GM12891 (cell line): ENCODE results near the gene HMBS.

Source experiments
- DNase-seq: peaks from one replicate; pipeline ENCODE4 v3.0.0; 2011; ENCODE audit warnings: low spot score; ENCODE audit not compliant: insufficient read length
- FAIRE-seq: peaks from 2 replicates; lab custom pipeline; 2011; peaks lifted over from hg19 to GRCh38; lab: Jason Lieb, UNC
- PAX5 ChIP-seq: IDR thresholded peaks from 2 replicates; pipeline ENCODE4 v1.6.1; 2011; ENCODE audit warnings: low read length, moderate library complexity, mild to moderate bottlenecking; ENCODE audit not compliant: insufficient read depth, severe bottlenecking
- POLR2A ChIP-seq: IDR thresholded peaks from 2 replicates; pipeline ENCODE4 v1.6.1; 2011; ENCODE audit warnings: low read depth, low read length, control low read depth
- POLR2AphosphoS5 ChIP-seq: IDR thresholded peaks from 2 replicates; pipeline ENCODE4 v1.6.1; 2011; ENCODE audit warnings: low read depth, low read length, control low read depth
- POU2F2 ChIP-seq: IDR thresholded peaks from 2 replicates; pipeline ENCODE4 v1.6.1; 2011; ENCODE audit warnings: low read depth, mild to moderate bottlenecking, control low read depth, low read length, moderate library complexity
- SPI1 ChIP-seq: IDR thresholded peaks from 2 replicates; pipeline ENCODE4 v1.6.1; 2011; ENCODE audit warnings: low read depth, low read length, control low read depth
- TAF1 ChIP-seq: IDR thresholded peaks from 2 replicates; pipeline ENCODE4 v1.6.1; 2011; ENCODE audit warnings: low read depth, low read length, control low read depth

Gene HMBS

DNA sequence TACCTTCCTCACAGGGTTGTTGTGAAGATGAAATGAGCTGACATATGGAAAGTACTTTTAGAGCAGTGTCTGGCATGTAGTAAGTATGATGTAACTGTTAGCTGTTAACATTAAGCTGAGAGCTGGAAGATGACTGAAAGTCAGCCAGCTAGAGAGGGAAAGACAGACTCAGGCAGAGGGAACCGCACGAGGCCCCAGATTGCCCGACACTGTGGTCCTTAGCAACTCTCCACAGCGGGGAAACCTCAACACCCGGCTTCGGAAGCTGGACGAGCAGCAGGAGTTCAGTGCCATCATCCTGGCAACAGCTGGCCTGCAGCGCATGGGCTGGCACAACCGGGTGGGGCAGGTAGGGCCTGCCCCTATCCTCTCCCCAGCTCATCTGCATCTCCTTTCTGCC is 6.5 kb downstream of the HMBS start:
- TF ChIP-seq POLR2A = no peak
- TF ChIP-seq TAF1 = no peak
- no peak for TF ChIP-seq PAX5
- TF ChIP-seq POLR2AphosphoS5 = no peak
- TF ChIP-seq SPI1 = no peak
- no peak for TF ChIP-seq POU2F2
- no peak for DNase-seq
- no peak for FAIRE-seq

DNA sequence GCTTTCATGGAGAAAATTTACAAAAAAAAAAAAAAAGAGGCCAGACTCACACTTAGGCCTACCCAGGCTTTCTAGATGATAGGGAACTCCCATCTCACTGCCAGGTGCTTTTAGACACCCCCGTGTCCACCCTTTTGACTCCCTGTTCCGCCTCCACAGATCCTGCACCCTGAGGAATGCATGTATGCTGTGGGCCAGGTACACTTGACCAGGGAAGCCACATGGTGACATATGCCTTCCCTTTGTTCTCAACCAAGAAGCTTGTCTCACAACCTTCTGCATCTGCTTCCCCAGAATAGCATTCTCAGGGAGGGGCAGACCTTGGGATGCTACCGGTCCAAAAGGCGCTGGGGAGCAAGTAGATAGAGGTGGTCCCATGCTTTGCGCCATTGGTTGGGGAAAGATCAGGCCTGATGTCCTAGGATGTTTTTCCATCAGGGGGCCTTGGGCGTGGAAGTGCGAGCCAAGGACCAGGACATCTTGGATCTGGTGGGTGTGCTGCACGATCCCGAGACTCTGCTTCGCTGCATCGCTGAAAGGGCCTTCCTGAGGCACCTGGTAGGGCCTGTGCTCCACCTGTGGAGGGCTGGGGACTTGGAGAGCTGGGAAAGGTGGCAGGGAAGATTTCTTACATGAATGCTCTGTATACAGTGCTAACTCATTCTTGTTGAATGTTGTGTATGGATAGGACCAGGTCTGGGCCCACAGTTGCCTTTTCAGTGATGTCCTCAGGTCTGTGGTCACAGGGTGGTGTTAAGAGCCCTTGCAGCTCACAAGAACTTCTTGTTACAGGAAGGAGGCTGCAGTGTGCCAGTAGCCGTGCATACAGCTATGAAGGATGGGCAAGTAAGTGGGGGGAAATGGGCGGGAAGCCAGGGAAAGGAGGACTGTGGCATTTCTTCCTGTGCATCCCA is 7.5 kb downstream of the HMBS start:
- FAIRE-seq (no peak), DNase-seq (no peak)
- TF ChIP-seq SPI1 = no peak
- 0 out of 2 replicates have a peak, but pooled peaks have one; percentile 37 for TF ChIP-seq POLR2A
- no peak for TF ChIP-seq TAF1
- no peak for TF ChIP-seq PAX5
- no peak for TF ChIP-seq POU2F2
- no peak; the same call in 1 of the 2 replicates for TF ChIP-seq POLR2AphosphoS5

DNA sequence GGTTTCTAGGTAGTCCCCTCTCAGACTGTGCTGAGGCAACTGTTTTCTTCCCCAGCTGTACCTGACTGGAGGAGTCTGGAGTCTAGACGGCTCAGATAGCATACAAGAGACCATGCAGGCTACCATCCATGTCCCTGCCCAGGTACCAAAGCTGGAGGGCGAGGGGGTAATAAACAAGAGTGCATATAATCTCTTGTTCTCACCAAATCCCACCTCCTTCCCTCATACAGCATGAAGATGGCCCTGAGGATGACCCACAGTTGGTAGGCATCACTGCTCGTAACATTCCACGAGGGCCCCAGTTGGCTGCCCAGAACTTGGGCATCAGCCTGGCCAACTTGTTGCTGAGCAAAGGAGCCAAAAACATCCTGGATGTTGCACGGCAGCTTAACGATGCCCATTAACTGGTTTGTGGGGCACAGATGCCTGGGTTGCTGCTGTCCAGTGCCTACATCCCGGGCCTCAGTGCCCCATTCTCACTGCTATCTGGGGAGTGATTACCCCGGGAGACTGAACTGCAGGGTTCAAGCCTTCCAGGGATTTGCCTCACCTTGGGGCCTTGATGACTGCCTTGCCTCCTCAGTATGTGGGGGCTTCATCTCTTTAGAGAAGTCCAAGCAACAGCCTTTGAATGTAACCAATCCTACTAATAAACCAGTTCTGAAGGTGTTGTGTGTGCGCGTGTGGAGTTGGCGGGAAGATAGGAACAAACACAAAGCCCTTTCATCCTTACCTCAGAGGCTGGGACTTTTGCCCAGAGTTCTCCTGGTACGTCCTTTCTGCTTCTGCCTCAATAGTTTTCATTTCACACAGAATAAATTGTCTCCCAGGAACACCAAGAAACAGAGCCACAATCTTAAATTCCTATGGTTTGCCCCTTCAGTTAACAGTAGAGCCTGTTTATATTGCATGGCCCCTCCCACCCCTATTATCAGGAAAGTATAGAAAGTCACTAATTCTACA is 8.5 kb downstream of the HMBS start:
- peak; percentile 56 for FAIRE-seq
- DNase-seq = no peak
- TF ChIP-seq POU2F2 (no peak), POLR2A (peak; percentile 19), POLR2AphosphoS5 (peak; percentile 51; the same call in 1 of the 2 replicates), PAX5 (no peak), TAF1 (no peak)

DNA sequence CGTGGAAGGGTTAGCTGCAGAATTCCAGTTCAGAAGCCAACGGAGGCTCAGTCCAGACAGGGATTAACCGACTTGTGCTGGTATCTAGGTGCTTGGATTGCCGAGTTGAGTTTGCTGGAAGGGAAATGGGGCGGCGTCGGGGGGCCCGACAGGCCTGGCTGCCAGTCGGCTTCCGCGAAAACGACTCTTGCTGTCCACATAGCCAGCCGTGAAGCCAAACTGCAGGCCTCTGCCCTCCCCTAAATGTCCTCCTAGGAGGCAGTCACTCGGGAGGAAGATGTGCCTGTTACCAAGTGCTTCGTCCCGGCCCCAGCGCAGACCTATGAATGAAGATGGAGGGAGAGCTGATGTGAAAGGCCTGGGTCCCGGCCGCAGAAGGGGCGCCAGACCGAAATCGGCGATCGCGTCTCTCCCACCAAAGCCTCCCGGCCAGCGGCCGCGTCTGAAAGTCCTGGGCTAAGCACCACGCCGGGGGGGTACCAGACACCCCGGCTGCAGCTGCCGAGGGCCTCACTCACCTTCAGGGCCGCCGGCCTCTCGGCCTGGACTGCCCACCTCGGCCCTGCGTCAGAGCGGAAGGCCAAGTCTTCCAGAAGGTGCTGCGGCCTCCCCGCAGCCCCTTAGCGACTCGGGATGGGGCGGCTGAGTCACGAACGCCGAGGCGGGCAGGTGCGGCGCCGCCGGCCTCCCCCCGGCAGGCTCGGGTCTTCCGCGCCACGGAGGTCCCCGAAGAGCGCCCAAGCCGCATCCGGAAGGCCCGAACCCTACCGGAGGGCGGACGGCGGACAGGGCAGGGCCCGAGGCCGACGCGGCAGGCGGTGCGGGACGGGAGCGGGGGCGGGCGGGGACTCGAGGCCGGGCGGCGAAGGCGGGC is 9.5 kb downstream of the HMBS start:
- FAIRE-seq = peak; percentile 48
- DNase-seq = no peak
- no peak; the same call in 1 of the 2 replicates for TF ChIP-seq POLR2AphosphoS5
- TF ChIP-seq SPI1 = no peak
- TF ChIP-seq PAX5 = no peak
- no peak for TF ChIP-seq POU2F2
- no peak for TF ChIP-seq POLR2A
- no peak for TF ChIP-seq TAF1

DNA sequence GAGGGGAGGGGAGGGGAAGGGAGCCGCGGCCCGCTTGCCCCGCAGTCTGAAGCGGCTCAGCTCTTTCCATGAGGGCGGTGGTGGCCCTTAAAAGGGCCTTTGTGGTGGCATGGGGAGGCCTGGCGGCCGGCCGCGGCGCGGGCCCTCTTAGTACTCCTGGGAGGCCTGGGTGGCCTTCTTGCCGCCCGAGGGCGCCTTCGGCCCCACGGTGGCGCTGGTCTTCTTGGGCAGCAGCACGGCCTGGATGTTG is 10.1 kb downstream of the HMBS start:
- FAIRE-seq (no peak), DNase-seq (peak; percentile 46)
- TF ChIP-seq TAF1 (no peak), POU2F2 (no peak), SPI1 (no peak), POLR2AphosphoS5 (no peak), PAX5 (no peak), POLR2A (no peak)

DNA sequence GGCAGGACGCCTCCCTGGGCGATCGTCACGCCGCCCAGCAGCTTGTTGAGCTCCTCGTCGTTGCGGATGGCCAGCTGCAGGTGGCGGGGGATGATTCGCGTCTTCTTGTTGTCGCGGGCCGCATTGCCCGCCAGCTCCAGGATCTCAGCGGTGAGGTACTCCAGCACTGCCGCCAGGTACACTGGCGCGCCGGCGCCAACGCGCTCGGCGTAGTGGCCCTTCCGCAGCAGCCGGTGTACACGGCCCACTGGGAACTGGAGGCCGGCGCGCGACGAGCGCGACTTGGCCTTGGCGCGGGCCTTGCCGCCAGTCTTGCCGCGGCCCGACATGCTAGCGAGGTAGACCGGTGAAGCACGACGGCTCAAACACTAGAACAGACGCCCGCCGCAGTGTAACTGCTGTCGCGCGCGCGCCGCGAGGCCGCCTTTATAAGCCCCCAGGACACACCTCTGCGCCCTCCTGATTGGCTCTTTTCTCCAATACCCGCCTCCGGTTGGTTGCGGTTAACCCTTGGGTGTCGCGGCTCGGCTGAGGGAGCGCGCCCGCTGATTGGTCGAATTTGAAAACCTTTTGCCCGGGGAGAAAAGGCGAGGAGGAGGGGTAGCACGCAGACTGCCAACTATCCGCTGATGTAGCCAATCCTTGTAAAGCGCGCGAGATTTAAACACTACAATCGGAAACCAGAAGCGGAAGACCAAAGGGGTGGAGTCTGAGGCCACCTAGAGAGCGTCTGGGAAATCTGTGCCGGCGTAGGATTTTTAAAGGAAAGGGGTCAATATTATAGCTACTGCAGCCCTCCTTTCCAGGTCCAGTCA is 10.6 kb downstream of the HMBS start:
- DNase-seq = peak; percentile 92
- peak; percentile 98 for FAIRE-seq
- peak; percentile 100 for TF ChIP-seq POLR2A
- peak; percentile 17 for TF ChIP-seq PAX5
- TF ChIP-seq SPI1 = peak; percentile 40; the same call in 1 of the 2 replicates
- TF ChIP-seq POU2F2 = peak; percentile 96
- peak; percentile 100 for TF ChIP-seq POLR2AphosphoS5
- peak; percentile 99 for TF ChIP-seq TAF1

DNA sequence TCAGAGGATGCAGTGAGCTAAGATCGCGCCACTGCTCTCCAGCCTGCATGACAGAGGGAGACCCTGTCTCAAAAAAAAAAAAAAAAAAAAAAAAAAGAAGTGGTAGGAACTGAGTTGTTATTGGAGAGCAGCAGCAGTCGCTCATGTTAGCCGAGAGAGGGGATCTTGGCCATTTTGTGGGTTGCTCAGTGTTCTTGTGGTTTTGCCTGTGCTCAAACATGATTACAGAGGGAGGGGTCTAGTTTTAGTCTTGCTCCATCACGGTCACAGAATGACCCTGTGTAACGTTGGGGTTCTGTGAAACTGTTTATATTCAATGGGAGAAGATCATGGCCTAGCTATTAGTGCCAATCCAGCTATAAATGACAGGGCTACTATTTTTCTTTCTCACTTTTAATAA is 15.0 kb downstream of the HMBS start:
- TF ChIP-seq POLR2A (no peak), POLR2AphosphoS5 (no peak), PAX5 (no peak), POU2F2 (no peak), TAF1 (no peak)
- DNase-seq (no peak), FAIRE-seq (no peak)
